ENCODE results near the gene RPL39L.
"Not testable (repeated sequence)": the region's sequence is repeated elsewhere in the genome, so short reads cannot be mapped to it uniquely, and the experiment has no call there.

The RPL39L gene

DNA sequence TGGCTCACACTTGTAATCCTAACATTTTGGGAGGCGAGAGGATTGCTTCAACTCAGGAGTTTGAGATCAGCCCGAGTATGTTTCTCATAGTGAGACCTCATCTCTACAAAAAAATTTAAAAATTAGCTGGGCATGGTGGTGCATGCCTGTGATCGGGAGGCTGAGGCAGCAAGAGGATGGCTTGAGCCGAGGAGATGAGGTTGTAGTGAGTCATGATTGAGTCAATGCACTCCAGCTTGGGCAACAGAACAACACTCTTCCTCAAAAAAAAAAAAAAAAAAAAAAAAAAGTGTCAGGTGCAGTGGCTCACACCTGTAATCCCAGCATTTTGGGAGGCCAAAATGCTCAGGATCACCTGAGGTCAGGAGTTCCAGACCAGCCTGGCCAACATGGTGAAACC lies 2.4 kb downstream of the RPL39L start:
- no peak for DNase-seq (ENCODE audit: low read depth)

DNA sequence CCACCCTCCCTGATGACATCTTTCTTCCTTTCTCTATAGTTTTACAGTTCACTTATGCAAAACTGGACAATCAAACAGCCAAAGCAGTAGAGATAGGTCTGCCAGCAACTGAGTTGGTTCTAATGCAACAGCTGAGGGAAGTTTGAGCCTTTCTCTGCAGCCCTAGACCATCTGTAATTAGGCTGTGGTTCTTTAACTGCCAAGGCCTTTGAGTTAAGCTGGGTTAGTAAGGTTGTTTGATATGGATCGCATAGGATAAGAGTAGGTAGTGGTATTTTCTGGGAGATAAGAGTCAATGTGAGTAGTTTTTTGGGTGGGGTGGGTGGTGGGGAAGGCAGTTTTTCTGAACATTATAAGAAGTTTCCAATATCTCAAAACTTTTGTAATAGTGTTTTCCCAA lies 3.0 kb downstream of the RPL39L start:
- no peak for DNase-seq (ENCODE audit: low read depth)

DNA sequence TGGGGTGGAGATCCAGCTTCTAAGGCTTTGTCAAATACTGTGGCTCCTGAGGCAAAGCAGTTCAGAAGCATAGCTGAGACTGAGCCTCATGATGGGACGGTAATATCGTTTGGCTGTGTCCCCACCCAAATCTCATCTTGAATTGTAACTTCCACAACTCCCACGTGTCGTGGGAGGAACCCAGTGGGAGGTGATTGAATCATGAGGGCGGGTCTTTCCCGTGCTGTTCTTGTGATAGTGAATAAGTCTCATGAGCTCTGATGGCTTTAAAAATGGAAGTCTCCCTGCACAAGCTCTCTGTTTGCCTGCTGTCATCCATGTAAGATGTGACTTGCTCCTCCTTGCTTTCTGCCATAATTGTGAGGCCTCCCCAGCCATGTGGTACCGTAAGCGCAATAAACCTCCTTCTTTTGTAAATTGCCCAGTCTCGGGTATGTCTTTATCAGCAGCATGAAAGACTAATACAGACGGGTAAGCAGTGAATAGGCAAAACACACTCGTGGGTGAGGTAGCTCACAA lies 4.1 kb downstream of the RPL39L start:
- not testable (repeated sequence) for DNase-seq (ENCODE audit: low read depth)

DNA sequence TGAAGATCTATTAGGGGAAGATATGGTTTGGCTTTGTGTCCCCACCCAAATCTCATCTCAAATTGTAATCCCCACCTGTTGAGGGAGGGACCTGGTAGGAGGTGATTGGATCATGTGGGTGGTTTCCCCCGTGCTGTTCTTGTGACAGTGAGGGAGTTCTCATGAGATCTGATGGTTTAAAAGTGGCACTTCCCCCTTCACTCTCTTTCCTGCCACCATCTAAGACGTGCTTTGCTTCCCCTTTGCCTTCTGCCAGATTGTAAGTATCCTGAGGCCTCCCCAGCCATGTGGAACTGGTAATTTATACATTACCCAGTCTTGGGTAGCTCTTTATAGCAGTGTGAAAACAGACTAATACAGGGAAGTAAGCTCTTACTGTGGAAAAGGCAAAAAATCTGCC lies 6.1 kb downstream of the RPL39L start:
- DNase-seq (ENCODE audit: low read depth), result not testable (repeated sequence)

DNA sequence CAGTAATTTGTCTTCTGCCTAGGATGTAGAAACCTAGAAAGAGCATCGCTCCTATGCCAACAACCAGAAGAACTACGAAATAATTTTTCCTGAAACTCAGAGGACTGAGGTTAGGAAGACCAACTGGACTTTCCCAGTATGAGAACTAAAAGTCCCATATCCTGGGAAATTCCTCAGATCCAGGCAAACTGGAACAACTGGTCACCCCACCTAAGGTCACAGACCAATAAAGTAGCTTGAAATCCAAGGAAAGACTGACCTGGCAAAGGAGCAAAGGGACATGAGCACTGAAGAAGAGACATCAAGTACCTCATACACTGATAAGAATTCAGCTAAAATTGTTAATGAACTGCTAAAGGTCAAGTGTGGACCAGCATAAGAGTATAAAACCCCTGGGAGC lies 6.6 kb downstream of the RPL39L start:
- no peak for DNase-seq (ENCODE audit: low read depth)

DNA sequence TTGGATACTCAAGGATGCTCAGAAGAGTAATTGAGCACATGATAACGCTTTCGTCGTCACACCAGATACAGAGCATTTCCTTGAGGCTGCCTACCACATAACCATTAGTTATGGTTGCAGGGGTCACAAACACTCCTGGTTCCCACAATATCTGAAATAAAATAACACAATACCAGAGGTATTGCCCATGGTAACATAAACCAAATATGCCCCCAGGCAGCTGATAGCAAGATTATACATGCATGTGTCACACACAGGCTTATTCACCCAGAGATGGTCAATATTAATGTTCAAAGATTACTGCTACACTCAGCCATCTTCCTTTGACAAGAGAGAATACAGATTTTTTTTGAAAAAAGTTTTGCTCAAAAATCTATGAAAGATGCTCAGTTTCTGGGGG lies 7.3 kb downstream of the RPL39L start:
- DNase-seq (ENCODE audit: low read depth), result no peak

DNA sequence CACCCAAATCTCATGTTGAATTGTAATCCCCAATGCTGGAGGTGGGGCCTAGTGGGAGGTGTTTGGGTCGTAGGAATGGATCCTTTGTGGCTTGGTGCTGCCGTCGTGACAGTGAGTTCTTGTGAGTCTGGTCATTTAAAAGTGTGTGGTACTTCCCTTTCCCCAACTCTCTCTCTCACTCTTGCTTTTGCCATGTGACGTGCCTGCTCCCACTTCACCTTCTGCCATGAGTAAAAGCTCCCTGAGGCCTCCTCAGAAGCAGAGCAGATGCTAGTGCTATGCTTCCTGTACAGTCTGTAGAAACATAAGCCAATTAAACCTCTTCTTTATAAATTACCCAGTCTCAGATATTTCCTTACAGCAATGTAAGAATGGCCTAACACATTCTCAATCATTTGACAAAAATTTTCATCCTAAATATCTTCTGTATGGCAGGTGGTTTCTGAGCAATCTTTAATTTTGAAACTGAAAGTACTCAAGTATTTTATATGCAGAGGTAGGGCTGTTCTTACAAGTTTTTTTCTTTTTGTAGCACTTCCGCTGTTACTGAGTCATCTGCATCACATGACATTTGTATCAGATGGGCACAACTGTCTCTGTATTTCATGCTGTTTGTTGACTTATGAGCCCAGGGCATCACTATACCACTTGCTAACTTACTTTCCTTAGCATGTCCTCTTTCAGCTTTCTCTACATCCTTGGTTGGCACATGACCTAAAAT lies 8.8 kb downstream of the RPL39L start:
- peak; percentile 29 for DNase-seq (ENCODE audit: low read depth)

DNA sequence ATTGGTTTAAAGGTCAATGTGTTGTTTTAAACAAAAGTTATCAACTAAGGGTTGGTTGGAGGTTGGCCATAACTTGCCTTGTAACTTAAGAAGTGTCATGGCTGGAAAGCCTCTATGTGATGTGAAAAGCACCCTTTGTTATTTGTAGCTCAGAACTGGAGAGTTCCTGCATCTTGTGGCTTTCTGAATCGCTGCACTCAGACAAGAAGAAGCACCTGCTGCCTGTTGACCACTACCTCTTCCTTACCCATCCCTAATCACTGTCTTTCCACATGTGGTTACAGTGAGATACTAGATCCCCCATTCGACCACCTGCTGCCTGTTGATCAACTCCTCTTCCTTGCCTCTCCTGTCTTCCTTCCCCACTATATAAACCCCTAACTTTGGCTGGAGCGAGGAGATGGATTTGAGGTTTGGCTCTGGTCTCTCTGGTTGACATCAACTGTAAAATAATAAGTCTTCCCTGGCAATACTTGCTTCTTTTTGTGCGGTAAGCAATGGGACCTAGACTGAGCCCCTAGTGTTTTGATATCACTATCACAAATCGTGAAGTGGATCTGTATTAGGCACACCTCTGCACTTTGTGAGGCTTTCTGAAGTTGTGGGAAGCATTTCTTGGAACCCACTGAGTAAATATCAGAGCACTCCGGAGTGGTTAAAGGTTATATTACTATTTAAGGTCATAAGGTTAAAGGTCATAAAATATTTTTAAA lies 13.8 kb downstream of the RPL39L start:
- DNase-seq (ENCODE audit: low read depth), result no peak

DNA sequence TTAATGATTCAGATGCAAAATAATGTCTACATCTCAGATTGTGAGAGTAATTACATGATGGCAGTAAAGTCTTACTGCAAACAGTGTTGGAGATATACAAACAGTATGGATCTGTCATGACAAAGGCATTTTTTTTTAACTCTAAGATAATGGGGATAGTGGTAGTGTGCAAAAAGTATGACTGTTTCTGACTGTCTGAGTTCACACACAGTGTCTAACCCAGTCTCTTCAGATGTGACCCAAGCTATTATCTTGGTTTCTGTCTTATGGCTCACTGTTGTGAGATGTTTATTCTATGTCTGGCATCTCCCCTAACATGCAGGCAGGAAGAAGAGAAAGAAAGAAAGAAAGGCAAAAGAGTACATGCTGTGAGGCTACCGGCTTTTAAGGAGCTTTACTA lies 17.0 kb downstream of the RPL39L start:
- no peak for DNase-seq (ENCODE audit: low read depth)

DNA sequence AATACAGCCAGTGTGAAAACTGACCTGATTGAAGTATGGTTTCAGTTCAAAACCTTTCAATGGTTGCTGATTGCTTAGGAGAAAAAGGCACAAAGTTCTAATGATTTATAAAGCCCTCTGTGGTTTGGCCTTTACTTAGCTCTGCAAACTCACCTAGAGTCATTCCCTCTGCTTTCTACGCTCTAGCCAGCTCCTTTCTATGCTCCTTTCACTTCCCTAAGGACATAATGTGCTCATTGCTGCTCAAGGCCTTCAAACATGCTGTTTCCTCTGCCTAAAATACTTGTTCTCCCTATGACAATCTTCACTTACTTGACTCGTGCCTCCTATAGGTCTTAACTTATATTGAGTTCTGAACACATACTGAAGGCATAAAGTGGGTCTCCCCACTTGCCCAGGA lies 19.0 kb downstream of the RPL39L start:
- no peak for DNase-seq (ENCODE audit: low read depth)

DNA sequence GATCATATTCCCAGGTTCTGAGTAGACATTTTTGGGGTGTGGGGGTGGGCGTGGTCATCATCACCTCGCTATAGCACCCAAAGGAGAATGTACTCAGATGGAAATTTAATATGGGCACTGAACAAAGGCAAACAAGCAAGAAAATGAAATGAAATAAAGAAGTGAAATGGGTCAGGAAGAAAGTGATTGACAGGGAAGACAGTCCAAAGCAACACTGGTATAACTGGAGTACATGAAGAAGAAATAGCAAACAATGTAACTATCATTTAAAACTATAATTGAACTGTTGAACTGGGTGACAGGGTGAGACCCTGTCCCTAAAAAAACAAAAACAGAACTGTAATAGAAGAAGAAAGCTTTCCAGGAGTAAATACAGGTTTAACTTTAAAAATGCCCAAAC lies 24.8 kb downstream of the RPL39L start:
- no peak for DNase-seq (ENCODE audit: low read depth)

DNA sequence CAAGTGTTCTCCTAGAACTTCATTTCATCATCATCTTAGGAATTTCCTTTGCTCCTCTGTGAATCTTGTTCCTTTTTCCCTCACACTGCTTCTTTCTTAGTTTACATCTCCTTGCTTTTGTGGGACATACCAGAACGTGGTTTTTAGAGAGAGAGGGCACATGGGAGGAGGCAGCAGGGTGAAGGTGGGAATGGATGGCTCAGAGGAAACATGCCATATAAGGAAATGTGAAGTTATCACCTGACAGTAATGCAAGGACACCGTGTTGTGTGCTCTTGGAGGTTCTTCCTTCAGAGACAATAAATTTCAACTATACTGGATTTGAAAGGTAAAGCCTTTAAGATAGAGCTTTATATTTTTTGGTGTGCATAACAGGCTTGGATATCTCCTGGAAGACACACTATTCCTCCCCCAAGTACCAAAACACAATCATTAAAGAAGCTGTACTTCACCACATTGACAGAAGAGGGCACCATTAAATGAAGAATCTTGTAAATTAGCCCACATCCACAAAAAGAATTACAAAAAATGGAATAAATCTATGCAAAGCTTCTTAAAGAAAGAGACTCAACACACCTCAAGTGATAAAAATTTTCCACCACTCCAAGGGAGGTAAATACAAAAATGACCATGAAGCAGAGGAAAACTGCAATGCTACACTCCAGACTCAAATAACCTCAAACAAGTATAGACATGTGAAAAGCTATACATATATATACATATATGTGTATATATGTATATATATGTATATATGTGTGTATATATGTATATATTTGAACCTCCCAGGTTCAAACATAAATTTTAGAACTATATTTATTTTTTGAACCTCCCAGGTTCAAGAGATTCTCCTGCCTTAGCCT lies 26.1 kb downstream of the RPL39L start:
- no peak for DNase-seq (ENCODE audit: low read depth)

DNA sequence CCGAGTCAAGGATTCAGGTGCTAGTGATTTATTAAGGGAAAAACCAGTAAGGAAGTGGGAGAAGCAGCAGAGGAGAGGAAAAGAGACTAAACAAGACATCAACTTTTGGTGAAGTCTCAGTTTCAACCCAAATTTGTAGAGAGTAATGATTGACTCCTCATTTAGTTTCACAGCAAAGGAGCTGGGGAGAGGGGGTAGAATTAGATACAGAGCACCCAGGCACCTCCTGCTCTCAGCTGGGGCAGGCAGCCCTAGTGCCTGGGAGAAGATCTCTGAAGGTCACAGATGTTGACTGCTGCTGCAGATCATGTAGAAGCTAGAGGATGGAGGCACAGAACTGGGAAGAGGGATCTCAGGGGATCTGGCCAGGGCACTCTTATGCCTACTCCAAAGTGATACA lies 29.1 kb downstream of the RPL39L start:
- no peak for DNase-seq (ENCODE audit: low read depth)

DNA sequence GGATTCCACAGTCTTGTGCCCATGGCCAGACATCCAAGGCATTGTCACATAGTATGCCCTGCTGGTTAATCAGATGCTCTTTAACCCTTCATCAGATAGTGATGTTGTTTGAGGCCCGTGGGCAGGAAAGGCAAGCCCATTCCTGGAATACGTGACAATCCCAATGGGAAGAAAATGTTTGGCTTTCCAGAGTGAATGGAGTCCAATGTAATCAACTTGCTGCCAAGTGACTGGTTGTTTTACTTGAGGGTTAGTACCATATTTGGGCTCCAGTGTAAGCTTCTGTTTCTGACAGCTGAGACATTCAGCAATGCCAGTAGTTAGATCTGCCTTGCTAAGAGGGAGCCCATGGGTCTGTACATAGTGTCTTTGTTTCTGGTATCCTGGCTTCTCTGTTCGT lies 31.3 kb downstream of the RPL39L start:
- DNase-seq (ENCODE audit: low read depth), result no peak

DNA sequence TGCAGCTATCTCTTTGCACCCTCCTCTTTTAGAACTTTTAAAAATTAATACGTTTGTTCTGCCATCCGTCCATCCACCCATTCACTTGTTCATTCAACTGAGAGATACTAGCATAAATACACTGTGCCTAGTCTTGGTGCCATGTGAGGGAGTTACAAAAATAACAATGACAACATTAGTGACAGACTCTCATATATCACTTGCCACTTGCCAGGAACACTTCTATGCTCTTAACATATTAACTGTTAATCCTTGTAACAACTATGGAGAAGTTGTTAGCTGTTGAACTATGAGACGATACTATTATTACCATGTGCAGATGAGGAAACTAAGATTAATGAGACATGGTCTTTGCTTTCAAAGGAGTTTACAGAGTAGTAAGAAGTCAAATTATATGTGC lies 33.6 kb downstream of the RPL39L start:
- DNase-seq (ENCODE audit: low read depth), result no peak

DNA sequence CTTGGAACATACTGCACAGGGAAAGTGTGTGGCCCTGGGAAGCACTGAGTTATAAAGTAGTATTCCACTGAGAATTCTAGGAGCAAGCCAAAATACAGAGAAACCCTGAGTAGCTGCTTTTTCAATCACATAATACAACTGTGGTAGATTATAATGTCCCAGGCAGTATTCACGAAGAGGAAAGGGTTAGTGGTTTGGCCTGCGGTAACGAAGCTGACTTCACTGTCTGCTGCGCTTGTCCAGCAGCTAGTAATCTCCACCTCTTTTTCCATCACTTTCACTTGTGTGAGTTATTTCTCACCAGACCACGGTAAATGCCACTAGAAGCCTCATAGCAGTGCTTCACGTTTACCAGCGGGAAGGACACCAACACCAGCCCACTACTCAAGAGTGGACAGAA lies 34.4 kb downstream of the RPL39L start:
- DNase-seq (ENCODE audit: low read depth), result no peak

DNA sequence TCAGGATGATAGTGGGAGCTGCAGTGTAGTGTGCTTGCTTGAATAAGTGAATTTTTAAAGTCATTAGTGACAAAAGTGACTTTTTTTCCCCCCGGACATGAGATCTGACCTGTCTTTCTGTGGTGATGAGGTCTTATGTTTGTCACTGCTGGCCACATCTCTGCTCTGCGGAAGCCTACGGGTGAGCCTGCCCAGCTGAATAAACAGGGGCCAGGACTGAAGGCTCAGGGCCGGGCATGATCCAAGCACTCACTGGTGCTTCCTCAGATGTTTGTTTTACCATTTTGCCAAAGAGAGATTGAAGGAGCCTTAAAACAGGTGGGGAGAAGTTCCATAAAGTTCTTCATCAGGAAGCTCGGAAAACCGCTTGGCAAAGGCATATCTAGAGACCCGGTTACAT lies 35.0 kb downstream of the RPL39L start:
- DNase-seq (ENCODE audit: low read depth), result no peak

DNA sequence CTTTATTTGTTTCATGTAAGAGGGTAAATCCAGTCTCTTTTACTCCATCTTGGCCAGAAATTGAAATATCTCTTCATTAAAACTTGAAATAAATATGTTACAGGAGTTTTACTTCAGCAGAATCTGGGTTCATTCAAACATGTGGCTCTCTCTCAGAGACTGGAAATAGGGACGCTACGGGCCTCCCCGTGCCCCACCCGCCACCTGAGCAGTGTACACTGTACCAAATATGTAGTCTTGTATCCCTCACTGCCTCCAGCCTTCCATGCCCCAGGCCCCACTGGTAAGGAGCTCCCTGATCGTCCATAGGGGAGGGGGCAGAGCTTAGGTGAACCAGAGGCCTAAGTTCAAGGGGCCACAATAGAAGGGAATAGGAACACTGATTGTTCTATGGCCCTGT lies 36.0 kb downstream of the RPL39L start:
- DNase-seq (ENCODE audit: low read depth), result no peak

DNA sequence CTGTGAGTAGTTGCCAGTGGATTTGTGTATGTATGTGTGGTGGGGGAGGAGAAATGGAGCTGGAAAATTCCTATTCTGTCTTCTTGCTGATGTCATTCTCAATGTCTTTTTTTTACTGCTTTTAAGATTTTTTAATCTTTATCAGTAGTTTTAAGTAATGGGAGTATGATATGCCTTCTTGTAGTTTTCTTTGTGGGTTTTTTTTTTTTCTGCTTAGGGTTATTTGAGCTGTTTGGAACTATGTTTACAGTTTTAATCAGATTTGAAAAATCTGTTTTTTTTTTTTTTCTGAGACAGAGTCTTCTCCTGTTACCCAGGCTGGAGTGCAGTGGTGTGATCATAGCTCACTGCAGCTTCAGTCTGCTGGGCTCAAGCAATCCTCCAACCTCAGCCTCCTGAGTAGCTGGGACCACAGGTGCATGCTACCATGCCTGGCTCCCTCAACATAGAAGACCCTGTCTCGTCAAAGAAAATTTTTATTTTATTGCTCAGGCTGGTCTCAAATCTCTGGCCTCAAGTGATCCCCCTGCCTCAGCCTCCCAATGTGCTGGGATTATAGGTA lies 37.1 kb downstream of the RPL39L start:
- DNase-seq (ENCODE audit: low read depth), result no peak

DNA sequence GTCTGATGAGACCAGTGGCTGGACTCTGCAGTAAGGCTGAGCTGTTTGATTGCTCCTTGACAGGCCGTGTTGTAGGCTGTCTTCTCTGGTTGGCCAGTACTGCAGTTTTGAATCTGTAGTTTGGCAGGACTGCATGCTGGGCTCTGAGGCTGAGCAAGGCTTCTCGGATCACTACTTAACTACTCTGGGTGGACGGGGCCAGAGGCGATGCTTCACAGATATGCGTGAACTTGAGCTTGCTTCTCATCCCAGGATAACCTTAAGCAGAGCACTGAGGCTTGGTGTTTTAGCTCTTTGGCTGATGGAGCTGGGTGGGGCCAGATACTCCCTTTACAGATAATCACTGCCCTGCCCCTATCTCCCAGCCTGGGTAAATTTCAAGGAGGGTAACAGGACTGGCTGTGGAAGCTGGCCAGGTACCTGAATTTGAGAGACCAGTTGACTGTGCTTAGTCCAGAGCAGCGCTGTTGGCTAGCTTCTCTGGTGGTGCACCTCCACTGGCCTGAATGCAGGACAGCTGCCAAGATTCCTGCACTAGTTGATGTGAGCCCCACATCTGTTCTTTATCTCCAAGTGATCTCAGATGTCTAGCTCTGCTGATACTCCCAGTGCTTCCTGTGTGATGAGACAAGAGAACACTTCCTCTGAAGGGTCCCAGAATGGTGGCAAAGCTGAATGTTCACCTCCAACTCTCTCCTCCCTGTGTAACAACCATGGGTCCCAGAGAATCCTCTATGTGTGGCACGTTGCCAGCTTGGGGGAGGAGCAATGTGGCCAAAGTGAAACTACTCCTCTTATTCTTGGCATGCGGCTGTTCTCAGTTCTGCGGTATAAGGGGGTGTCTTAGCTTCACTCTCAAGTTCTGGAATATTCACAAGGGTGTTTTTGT lies 37.9 kb downstream of the RPL39L start:
- peak; percentile 35 for DNase-seq (ENCODE audit: low read depth)

DNA sequence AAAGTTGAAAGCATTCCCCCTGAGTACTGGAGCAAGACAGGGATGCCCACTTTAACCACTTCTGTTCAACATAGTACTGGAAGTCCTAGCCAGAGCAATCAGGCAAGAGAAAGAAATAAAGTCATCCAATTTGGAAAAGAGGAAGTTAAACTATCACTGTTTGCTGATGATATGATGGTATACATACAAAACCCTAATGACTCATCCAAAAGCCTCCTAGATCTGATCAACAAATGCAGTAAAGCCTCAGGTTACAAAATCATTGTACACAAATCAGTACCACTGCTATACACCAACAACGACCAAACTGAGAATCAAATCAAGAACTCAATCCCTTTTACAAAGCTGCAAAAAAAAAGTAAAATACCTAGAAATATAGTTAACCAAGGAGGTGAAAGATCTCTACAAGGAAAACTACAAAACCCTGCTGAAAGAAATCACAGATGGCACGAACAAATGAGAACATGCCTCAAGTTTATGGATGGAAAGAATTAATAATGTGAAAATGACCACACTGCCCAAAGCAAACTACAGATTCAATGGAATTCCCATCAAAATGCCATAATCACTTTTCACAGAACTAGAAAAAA lies 40.3 kb downstream of the RPL39L start:
- DNase-seq (ENCODE audit: low read depth), result no peak

Measured in activated T-cell treated with anti-CD3 and anti-CD28 coated beads for 24 hours (primary cell).